GM19023 (cell line): ENCODE measurements around the gene CAMTA1.

Source experiments
- ATAC-seq: cut with Tn5 transposase; IDR thresholded peaks from one replicate; pipeline ENCODE4 v1.9.1; 2021; ENCODE audit warnings: mild to moderate bottlenecking, moderate library complexity; ENCODE audit not compliant: unreplicated experiment

Gene CAMTA1

DNA sequence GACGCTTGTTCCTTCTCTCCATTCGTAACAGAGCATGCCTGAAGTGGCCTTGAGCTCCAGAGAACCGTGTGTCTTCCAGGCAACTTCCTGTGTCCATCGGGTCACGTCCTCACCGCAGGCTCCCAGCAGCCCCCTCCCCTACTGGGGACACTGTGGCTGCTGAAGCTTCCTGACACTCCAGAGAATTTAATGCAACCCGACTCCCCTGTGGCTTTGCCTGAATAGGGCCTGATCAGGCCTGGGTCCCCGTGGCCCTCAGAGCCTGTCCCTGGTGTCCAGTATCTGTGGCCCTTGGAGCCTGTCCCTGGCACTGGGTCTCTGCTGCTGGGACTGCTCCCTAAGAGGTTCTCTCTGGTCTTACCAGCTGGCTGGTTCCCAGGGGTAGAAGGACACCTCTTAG, 766.2 kb downstream of the CAMTA1 start:
- ATAC-seq: no peak

DNA sequence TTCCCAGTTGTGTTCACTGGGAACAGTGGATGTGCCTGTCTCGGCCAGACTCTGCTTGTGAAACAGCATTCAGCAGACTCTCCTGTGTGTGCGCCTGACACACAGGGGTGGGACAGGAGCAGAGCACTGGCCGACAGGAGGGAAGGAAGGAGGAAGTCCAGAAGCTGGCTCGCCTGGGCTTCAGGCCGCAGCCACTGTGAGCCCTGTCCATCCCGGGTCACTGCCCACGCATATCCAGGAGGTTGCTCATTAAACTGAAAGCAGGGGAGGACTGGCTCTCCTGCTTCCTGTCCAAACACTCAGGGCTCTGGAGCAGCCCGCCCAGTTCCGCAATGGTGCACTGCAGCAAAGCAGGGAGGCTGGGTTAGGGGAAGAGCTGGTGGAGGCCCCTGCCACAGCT, 767.1 kb downstream of the CAMTA1 start:
- ATAC-seq: no peak

DNA sequence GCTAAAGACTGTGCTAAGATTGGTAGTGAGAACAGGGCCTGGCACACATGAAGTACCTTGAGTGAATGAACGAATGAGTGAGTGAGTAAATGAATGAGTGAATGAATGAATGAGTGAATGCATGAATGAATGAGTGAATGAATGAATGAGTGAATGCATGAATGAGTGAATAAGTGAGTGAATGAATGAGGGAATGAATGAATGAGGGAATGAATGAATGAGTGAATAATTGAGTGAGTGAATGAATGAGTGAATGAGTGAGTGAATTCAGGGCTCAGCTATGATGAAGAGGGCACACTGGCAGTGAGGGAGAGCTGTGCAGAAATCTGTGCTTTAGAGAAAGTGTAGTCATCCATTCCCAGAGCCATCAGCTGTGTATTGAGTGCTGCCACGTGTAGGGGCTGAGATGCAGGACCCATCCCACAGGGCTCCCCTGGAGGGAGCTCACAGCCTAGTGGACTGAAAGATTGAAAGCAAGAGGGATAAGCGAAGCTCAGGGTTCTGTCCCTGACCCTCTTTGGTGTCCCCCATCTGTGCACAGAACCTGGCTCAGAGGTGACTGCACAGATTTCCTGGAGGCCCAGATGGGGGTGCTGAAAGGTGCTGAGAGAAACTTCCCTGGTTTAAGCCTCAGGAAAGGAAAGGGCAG, 767.9 kb downstream of the CAMTA1 start:
- no peak for ATAC-seq

DNA sequence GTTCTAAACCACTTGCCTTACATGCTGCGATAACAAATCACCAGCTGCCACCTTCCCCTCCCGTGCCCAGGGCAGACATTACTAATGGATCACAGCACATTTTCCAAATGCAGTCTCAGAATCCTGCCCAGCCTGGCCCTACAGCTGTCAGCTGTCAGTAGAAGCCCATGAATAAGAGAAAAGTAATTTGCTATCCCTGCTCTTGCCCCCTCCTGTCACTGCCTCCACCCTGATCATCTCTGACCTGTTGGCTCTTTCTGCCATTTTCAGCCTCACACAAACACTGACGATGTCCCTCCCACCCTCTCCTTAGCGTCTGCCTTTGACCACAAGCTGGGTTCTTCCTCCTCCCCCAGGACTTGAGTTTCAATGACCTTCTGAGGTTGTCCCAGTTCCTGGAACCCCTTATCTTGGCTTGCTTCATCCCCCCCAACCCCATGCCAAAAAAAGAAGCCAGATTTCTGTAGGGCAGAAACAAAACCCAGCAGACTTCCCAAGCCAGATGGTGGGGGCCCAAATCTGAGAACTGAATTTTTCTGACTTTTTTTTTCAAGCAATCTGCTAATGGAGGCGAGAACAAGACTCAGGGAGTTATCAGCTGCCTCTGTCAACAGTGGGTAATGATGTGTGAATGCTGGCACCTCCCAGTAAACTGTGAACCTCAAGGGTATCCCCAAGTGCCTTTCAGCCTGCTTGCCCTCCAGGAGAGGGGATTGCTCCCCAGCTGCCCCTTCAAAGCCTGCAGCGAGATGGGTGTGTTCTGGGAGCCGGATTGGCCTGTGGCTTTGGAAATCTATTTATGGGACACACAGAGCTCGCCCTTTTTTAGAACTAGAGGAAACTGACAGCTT, 769.4 kb downstream of the CAMTA1 start:
- no peak for ATAC-seq

DNA sequence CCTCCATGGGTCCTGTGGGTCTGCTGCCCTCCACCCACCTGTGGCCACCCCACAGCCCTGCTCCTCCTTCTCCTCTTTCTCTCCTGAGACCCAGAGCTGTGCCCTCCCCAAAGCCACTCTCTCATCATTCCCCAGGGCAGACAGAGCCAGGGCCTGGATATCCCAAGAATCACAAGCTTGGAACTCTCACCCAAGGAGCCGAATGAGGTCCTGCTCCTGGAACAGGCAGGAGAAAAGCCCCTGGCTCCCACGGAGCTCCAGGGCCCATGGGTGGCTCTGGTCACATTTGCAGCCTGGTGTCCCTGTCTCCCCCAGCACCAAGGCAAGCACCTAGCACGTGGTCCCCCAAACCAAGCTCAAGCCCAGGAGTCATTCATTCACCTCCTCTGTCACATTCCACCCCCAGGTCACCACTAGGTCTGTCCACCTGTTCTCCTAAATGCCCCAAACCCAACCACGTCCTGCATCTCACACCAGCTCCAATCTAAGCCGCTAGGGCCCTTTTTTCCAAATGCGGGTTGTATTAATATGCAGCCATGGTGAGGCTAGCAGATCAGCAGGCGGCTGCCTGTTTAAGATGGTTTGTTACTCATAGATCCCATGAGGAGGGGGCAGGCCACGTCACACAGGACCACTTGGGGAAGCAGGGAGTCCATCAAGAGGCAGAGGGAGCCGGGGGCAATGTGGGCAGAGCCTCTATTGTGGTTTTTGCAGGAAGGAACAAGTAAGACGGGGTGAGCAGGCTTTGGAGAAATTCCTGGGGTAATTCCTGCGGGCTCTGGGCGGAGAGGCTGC, 770.3 kb downstream of the CAMTA1 start:
- ATAC-seq: no peak

DNA sequence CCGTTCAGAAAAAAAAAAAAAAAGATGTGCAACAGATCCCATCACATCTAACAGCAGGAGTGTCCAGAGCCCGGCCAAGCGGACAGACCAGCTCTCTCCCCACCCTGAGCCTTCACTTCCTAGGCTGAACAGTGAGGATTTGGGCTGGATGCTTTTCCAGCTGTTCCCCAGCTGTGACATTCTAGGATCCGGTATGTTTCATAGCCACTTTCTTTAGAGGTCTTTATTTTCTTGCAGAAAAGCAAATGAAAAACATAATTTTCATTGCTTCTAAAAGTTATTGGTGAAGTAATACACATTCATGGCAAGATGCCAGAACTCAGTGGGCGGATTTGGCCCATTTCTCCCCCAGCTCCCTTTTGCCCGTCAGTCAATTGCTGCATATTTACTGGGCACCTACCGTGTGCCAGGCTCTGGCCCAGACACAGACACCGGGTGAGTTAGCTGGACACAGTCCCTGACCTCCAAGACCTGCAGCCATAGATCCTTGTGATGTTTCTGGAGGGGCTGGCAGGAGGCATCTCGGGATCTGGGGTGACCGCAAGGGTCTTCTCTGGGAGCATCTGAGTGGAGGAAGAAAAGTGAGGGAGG, 772.1 kb downstream of the CAMTA1 start:
- ATAC-seq: no peak

DNA sequence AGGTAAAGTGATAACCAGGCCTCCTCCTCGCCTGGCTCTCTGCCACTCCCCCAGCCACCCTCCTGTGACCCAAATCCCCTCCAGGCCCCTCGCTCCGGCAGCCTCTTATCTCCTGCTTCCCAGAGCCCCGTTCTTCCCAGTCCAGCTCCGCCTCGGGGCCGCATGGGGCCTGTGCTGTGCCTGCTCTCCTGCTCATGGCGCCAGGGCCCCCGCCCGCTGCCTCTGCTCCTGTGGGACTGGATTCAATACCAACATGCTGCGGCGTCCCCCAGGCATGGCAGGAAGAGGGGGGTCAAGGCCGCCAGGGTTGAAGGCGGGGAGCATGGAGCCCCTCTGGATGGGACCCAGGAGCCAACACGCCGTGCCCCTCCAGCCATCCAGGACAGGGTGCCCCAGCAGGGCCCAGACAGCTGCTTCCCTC, 772.8 kb downstream of the CAMTA1 start:
- ATAC-seq: no peak

DNA sequence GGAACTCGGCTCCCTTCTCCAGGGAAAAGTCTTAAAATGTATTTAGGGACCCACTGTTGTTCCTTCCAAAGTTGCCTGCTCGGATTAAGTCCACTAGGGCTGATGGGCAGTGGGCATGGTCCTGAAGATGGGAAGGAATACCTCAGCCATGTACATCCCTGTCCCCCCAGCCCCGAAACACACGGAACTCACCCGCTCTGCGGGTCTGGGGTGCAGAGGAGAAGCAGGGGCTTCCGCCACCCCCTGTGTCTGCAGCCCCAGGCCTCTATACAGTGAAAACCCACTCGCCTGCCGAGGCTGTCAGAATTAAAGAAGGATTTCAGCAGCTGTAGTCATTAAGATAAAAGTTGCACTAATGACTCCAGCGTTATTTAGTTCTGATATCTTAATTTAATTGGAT, 773.2 kb downstream of the CAMTA1 start:
- no peak for ATAC-seq

DNA sequence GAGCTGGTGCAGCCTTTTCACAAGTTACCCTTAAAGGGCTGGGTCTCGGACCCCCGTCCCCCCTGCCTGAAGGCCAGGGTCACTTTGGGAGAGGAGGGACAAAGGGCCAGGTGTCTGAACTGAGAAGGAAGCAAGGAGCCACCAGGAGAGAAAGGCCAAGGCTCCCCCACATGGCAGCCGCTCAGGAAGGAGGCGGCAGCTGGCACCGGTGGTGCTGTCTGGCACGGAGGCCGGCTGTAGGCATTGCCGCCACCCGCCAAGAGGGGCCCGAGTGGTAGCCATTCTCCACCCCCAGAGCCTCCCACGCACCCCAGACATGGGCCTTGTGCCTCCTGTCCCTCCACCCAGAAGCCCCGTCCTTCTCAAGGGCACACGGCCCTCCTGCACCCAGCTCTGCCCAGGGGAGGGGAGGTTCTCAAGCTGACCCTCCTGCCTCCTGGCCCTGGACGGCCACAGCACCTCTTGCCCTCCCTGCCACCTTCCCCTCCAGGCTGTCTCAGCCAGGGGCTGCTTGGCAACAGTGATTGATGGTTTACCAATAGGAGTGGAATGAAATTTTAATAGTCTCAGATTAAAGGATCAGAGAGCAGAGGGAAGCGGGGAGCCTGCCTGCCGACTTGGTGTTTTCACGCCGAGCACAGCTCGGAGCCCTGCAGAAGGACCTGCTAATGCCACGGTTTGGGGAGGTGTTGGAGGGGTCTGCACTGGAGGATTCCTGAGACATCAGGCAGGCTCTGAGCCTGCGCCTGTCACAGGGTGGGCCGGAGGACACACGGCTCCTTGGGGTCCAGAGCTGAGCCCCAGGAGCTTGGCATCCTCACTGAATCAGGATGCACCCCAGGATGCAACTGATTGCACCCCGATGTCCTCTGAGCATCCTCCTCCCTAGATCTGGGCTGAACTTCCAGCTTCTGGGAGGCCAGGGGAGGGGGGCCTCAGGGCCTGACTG, 773.9 kb downstream of the CAMTA1 start:
- ATAC-seq: no peak

DNA sequence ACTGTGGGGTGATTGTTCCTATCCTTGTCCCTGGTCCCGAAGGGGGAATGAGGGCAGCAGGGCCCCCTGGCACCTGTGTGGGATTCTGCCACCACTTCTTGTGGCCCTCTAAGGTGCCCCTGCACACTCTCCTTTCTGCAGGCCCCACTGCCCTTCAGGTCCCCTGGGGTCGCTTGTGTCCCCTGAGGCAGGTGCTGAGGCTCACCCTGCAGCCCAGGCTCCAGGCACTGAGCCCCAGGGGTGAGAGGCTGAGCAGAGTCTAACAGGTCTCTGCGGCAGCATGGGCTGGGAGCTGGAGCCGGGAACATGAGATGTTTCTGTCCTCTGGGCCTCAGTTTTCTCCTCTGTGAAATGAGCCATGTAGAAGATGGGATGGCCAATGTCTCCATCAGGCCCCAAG, 774.9 kb downstream of the CAMTA1 start:
- ATAC-seq: no peak

DNA sequence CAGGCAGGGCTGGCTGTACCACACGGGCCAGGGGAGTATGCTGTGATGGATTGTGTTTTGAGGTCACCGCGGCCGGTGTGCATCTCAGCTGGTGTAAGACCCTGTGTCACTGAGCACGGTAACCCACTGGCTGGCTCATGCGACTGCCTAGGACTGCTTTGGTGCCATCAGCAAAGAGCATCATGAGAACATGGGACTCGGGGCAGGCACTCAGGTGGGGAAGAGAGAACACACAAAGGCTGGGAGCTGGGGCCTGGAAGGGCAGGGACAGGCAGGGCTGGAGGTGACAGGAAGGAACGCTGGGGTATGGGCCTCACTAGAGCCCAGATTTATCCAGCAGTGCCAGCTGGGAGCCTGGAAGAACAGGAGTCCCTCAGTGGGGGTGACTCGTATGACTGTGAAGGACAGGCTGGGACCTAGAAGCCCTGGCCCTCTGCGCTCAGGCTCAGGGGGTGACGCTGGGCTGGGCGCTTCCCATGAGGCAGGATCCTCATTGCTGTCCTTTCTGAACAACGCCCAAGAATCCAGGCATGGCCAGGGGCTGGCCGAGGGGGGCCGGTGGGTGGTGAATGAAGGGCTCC, 775.4 kb downstream of the CAMTA1 start:
- ATAC-seq: no peak

DNA sequence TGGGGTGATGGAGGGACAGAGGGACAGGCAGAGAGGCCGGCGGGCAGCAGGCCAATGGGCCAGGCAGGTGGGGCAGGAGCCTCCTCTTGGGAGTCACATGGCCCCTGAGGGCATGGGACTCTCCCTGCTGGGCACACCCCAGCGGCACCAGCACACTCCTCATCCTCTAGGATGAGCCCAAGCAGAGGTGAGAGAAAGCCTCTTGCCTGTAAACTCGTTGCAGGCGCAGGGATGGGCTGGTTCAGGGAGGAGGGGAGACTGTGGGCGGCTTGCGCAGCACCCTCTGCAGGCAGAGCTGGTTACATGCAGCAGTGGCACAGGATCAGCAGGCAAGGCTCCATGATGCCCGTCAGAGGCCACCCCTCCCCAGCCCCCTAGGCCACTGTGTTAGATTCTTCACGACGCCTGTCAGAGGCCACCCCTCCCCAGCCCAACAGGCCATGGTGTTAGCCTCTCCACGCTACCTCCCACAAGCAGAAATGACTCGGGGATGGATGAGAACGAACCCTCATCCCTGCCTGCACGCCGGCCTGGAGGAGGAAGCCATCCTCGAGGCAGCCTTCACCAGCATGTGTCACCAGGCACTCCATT, 776.2 kb downstream of the CAMTA1 start:
- no peak for ATAC-seq

DNA sequence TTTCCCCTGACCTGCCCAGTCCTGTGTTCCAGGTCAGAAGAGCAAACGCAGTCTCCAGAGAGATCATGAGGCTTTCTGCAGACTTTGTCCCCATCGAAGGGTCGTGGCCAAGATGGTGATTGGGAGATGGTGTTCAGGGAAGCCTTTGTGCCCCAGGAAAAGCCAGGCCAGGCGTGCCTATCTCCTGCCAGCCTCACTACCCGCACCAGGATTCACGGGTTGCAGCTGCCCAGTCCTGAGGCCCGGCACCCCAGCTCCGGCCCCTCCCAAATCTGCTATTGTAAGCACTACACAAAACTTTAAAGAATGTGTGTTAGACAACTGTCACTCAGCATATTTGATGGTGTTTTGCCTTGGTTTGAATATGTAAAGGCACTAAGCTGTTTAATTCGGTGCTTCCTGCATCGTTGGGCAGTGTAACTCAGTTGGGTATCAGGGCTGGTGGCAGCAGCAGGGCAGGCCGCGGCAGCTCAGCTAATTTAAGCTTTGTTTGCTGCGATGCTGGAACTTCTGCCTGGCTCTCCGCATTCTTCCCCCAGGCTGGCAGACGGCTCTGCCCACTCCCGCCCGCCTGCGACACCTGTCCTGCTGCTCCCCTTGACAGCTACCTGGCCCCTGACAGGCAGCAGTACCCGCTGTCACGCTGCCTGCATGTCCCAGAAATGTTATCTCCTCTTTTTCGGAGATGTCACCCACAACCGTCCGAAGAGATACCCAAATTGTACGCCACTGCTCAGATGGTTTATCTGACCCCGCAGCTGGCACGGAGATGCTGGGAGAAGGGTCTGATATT, 776.9 kb downstream of the CAMTA1 start:
- ATAC-seq: no peak

DNA sequence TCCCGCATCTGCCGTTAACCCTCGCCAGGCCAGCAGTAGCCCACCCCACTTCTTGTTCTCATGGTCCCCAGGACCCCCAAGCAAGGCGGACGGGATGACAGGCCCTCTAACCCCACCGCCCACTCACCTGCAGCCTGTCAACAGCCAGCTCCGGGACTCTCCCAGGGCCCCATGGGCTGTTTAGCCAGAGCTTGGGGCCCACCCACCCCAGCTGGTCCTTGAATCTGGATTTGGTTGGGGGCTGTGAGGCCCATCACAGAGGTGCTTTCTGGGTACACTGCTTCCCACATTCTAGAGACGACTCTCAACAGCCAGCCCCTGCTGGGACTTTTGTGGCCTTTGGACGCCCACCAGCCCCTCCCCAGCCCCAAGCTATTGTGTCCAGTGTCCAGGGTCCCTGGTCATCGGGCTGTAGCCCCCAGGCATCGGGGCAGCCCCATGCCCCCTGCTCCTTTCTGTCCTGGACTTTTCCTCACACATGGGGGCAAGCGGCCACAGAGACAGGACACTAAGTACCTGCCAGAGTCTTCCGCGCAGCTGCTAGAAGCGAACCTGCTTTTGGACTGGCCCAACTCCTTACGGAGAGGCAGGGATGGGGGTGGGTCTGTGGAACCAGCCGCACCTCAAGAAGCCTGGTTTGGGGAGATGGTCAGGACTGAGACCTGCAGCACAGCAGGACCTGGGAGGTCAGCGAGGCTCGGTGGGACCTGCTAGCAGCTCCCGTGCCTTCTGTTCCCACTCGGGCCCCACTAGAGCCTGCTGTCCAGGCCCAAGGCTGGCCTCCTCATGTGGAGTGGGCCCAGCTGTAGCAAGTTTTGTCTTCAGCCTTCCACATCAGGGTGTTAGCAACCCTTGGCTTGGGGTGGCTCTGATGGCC, 777.7 kb downstream of the CAMTA1 start:
- ATAC-seq: no peak

DNA sequence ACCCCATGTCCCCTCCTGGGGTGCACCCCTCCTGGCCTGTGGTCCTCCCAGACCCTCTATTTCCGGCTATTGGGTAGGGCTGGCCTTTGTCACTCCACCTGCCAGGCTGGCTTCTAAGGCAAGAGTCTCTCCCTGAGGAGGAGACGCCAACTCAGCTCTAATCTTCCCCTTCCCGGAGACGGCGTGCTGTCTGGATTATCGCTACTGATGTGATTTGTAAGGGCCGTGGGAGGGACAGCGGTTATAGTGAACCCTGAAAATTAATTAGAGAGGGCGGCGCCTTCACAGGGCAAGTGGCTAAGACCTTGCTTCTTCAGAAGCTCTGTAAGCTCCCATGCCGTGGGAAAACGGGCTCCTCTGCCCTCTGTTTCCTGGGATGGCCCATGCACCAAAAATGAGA, 778.9 kb downstream of the CAMTA1 start:
- ATAC-seq: no peak

DNA sequence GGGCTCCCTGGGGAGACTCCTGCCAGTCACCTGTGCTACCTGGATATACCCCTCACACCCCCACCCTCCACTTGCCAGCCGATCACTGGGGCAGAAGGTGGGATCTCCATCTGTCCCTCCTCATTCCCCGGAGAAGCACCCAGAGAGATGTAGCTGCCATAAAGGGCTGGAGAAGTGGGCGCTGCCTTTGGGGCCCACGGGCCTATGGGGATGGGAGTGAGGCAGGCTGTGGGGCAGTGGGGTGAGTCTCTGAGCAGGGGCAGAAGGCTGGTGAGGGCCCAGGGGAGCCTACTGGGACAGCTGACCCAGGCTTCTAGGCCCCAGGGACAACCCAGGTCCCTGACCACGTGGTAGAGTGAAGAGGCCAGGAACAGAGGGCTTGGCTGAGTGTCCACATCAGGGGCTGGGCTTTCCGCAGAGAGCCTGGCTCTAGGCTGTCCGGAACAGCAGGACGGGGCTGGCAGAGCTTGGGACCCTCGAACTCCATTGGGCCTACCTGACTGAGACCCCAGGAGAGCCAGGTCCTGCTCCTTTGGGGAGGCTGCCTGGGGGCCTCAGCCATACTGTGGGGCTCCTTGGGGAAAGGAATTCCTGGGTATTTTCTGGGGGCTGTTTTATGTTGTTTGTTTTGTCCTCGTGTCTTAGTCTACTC, 780.0 kb downstream of the CAMTA1 start:
- ATAC-seq: no peak
